Gastrocnemius medialis (tissue), 4 donors: ENCODE data around the gene GDF9. TPM values are rescaled to one million over a fixed set of nuclear protein-coding genes. Genes with fewer than 3 reads are reported as not detected.

Experiments used
- ATAC-seq, 2 donors: fragments of 150-250 bp; one replicate each; pipeline ENCODE4 v1.9.1; 2016
- DNase-seq, 2 donors: peaks; one replicate each; pipeline ENCODE4 v3.0.0-alpha.2; 2019
- H3K27ac ChIP-seq, 4 donors: fragments of 200-600 bp; sonication (generic); 1 replicate in 1 of 4; 2 replicates in 3 of 4; pipeline ENCODE4 v1.5.1; 2016 to 2018; ENCODE audit warnings: mild to moderate bottlenecking in 2 of 4, moderate library complexity in 1 of 4
- H3K27me3 ChIP-seq, 3 donors: fragments of 200-600 bp; sonication (generic) in 2 of 3; 1 replicate in 1 of 3; 2 replicates in 2 of 3; pipeline versions ENCODE4 v1.5.1 to v1.6.0; 2016 to 2019; ENCODE audit warnings: mild to moderate bottlenecking in 1 of 3, moderate library complexity in 1 of 3
- H3K36me3 ChIP-seq, 2 donors: fragments of 200-600 bp; sonication (generic) in 1 of 2; one replicate each; pipeline ENCODE4 v1.5.1; 2017 to 2018
- H3K4me1 ChIP-seq, 2 donors: fragments of 200-600 bp; sonication (generic) in 1 of 2; one replicate each; pipeline ENCODE4 v1.5.1; 2016 to 2017; ENCODE audit warnings: mild to moderate bottlenecking in 2 of 2
- H3K4me3 ChIP-seq, 4 donors: fragments of 200-600 bp; sonication (generic) in 3 of 4; 1 replicate in 1 of 4; 2 replicates in 3 of 4; pipeline ENCODE4 v1.5.1; 2016 to 2019; ENCODE audit warnings: mild to moderate bottlenecking in 2 of 4
- H3K9me3 ChIP-seq, 3 donors: fragments of 200-600 bp; sonication (generic) in 2 of 3; 1 replicate in 1 of 3; 2 replicates in 2 of 3; pipeline ENCODE4 v1.5.1; 2016 to 2019
- POLR2A ChIP-seq, 2 donors: fragments of 450-650 bp; IDR thresholded peaks; one replicate each; pipeline ENCODE4 v1.6.1; 2017; ENCODE audit warnings: antibody characterized with exemption in 2 of 2, mild to moderate bottlenecking in 2 of 2, moderate library complexity in 2 of 2
- in situ Hi-C, 4 donors: fragments of 200-750 bp; cut with MboI; loops; one replicate each; pipeline versions ENCODE4 v1.15.0 to v1.8.0; 2017; ENCODE audit warnings: low sequenced_read_pairs in 4 of 4
- intact Hi-C: fragments of 100-400 bp; cut with DNase I; formaldehyde crosslinking; loops from one replicate; pipeline ENCODE4 v1.15.1; 2023; ENCODE audit warnings: low total_unique reads
- total RNA-seq, 4 donors: library from RNA; depleted of rRNA; stranded (reverse); fragments of >200 nt; gene quantifications; one replicate each; pipeline versions ENCODE4 v1.1.0 to v1.2.3, GENCODE V29; 2016
- TF ChIP-seq, protein P1 (sequence below), 5 experiments: fragments of 450-650 bp in 3 of 5; fragments of 200-600 bp in 2 of 5; sonication (generic) in 2 of 5; IDR thresholded peaks in 4 of 5; conservative IDR thresholded peaks in 1 of 5; 1 replicate in 4 of 5; 2 replicates in 1 of 5; pipeline ENCODE4 v1.5.1; 2016 to 2019; ENCODE audit warnings: antibody characterized with exemption in 5 of 5, mild to moderate bottlenecking in 3 of 5, moderate library complexity in 3 of 5

Gene GDF9
- total RNA-seq, 4 donors from 2014 or later, result 0.13 to 2.5 (median 0.46) TPM; not detected in 1

DNA sequence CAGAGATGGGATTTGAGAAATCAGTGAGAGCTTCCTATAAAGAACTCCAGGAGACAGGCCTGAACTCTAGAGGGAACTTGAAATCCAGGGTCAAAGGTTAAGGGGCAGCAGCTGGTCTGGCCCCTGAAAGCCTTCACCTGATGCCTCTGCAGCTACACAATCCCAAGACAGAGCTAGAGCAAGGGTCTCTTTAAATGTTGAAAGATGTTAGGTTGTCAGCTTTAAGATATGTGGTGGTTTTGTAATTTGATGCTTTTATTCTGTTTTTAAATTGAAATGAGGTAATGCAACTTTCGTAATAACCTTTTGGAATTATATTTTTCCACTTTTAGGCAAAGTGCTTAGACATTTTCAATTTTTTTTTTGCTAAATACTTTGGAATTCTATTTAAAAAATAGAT is 50.8 kb downstream of the GDF9 start:
- no peak for DNase-seq
- H3K27me3 ChIP-seq, result peaks cover 27 to 38% (median 33%) of the 10 kb centered on the region in 3 donors
- no peak for ATAC-seq
- peaks cover 0 to 12% of the 10 kb centered on the region in 2 donors for H3K4me1 ChIP-seq
- intact Hi-C loops, result no loop called here
- H3K4me3 ChIP-seq, result no peak overlapping the region
- TF ChIP-seq, protein P1, sequence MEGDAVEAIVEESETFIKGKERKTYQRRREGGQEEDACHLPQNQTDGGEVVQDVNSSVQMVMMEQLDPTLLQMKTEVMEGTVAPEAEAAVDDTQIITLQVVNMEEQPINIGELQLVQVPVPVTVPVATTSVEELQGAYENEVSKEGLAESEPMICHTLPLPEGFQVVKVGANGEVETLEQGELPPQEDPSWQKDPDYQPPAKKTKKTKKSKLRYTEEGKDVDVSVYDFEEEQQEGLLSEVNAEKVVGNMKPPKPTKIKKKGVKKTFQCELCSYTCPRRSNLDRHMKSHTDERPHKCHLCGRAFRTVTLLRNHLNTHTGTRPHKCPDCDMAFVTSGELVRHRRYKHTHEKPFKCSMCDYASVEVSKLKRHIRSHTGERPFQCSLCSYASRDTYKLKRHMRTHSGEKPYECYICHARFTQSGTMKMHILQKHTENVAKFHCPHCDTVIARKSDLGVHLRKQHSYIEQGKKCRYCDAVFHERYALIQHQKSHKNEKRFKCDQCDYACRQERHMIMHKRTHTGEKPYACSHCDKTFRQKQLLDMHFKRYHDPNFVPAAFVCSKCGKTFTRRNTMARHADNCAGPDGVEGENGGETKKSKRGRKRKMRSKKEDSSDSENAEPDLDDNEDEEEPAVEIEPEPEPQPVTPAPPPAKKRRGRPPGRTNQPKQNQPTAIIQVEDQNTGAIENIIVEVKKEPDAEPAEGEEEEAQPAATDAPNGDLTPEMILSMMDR (IDR thresholded peaks at IDR 0.05 in 4 of 5, conservative IDR thresholded peaks at IDR 0.05 in 1 of 5), result no peak
- no peak for TF ChIP-seq POLR2A (IDR thresholded peaks at IDR 0.05)
- no peaks in the 10 kb centered on the region for H3K36me3 ChIP-seq
- no peaks in the 10 kb centered on the region for H3K9me3 ChIP-seq
- no peak overlapping the region for H3K27ac ChIP-seq
- in situ Hi-C loops, result loop anchor here in 2 of 4 donors (25.0 kb wide), 1 partner anchor 278 kb away; the partner anchor contains the start of gene IL5 (in 2 of the 2)

DNA sequence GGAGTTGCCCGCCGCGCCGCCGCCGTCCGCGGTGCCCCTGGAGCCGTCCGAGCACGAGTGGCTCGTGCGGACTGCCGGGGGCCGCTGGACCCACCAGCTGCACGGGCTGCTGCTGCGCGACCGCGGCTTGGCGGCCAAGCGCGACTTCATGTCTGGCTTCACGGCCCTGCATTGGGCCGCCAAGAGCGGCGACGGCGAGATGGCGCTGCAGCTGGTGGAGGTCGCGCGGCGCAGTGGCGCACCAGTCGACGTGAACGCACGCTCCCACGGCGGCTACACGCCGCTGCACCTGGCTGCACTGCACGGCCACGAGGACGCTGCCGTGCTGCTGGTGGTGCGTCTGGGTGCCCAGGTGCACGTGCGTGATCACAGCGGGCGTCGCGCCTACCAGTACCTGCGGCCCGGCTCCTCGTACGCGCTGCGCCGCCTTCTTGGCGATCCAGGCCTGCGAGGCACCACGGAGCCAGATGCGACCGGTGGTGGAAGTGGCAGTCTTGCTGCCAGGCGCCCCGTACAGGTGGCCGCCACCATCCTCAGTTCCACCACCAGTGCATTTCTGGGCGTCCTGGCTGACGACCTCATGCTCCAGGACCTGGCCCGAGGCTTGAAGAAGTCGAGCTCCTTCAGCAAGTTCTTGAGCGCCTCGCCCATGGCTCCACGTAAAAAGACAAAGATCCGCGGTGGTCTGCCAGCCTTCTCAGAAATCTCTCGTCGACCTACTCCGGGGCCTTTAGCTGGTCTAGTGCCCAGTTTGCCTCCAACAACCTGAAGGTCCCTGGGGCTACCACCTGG is 51.6 kb downstream of the GDF9 start:
- in situ Hi-C loops, result loop anchor here in 2 of 4 donors (25.0 kb wide), 1 partner anchor 277 kb away; the partner anchor contains the start of gene IL5 (in 2 of the 2)

DNA sequence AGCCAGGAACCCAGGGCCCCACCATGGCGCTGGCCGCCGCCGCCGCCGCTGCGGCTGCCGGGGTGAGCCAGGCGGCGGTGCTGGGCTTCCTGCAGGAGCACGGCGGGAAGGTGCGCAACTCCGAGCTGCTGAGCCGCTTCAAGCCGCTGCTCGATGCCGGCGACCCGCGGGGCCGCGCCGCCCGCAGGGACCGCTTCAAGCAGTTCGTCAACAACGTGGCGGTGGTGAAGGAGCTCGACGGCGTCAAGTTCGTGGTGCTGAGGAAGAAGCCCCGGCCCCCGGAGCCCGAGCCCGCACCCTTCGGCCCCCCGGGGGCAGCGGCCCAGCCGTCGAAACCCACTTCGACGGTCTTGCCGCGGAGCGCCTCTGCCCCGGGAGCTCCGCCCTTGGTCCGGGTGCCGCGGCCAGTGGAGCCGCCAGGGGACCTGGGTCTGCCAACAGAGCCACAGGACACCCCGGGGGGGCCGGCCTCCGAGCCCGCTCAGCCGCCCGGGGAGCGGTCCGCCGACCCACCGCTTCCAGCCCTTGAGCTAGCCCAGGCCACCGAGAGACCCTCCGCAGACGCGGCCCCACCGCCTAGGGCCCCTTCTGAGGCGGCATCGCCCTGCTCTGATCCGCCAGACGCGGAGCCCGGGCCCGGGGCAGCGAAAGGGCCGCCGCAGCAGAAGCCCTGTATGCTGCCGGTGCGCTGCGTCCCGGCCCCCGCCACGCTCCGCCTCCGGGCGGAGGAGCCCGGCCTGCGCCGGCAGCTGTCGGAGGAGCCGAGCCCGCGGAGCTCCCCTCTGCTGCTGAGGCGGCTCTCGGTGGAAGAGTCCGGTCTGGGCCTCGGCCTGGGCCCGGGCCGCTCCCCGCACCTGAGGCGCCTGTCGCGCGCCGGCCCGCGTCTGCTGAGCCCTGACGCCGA is 52.4 kb downstream of the GDF9 start:
- Histone ChIP-seq H3K4me3 (peak overlapping the region; percentile 33 to 57 (median 40)), H3K27ac (no peak overlapping the region), H3K36me3 (no peaks in the 10 kb centered on the region), H3K4me1 (peaks cover 0 to 10% of the 10 kb centered on the region in 2 donors), H3K27me3 (peaks cover 29 to 43% (median 38%) of the 10 kb centered on the region in 3 donors), H3K9me3 (no peaks in the 10 kb centered on the region)
- DNase-seq (no peak), ATAC-seq (peak in 1 of 2 donors; percentile 36)
- in situ Hi-C loops, result loop anchor here in 2 of 4 donors (25.0 kb wide), 1 partner anchor 277 kb away; the partner anchor contains the start of gene IL5 (in 2 of the 2)
- TF ChIP-seq, protein P1 (IDR thresholded peaks at IDR 0.05 in 4 of 5, conservative IDR thresholded peaks at IDR 0.05 in 1 of 5), result no peak
- TF ChIP-seq POLR2A (IDR thresholded peaks at IDR 0.05), result no peak
- intact Hi-C loops, result no loop called here

More for the DNA sequence above, 51.6 kb downstream of the GDF9 start:
- Histone ChIP-seq H3K36me3 (no peaks in the 10 kb centered on the region), H3K27ac (no peak overlapping the region), H3K4me3 (peak overlapping the region in 1 of 4 donors; percentile 45), H3K27me3 (peaks cover 29 to 43% (median 34%) of the 10 kb centered on the region in 3 donors), H3K4me1 (peaks cover 0 to 10% of the 10 kb centered on the region in 2 donors), H3K9me3 (no peaks in the 10 kb centered on the region)
- no peak for TF ChIP-seq POLR2A (IDR thresholded peaks at IDR 0.05)
- TF ChIP-seq, protein P1 (IDR thresholded peaks at IDR 0.05 in 4 of 5, conservative IDR thresholded peaks at IDR 0.05 in 1 of 5), result no peak
- no peak for DNase-seq
- intact Hi-C loops, result no loop called here
- no peak for ATAC-seq

DNA sequence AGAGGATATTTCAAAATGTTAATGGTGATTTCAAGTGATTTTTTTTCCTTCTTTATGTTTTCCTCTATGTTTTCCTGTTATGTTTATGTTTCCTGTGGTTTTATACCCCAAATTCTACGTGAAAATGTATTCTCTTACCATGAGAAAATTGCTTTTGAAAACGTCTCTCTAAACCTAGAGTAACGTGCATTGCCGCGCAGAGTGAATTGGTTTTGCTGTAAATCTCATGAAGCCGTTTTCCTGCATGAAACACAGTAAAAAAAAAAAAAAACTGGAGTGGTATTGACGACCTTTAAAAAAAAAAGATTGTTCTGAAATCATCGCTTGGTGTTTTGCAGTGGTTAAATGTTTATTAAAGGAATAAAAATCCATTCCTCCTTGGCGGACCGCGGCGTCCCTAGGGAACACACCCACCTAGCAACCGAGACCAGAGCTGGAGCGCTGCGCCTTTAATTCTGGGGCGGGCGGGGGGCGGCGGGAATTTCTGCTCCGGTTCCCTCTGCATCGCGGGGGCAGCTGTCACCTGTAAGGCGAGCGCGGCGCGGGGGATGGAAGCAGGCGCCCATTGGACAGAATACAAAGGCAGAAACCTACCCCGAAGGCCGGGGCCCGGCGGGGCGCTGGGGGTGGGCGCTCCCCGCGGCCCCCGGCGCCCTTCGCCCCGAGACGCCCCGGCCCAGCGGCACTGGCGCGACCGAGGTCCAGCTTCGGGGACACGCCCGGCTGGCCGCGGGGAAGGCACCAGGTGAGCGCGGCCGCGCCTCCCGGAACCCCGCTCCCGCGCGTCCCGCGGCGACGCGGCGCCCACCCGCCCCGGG is 53.3 kb downstream of the GDF9 start, which contains the start of gene SOWAHA:
Gene SOWAHA (plus strand): TSS at position 522 of the 818 bp plus-strand sequence. CDS start 320 bp downstream, outside the sequence.
- Histone ChIP-seq H3K36me3 (no peaks in the 10 kb centered on the region), H3K4me3 (peak within 1 kb of the TSS; percentile 33 to 57 (median 40)), H3K27me3 (peaks cover 29 to 43% (median 38%) of the 10 kb centered on the region in 3 donors), H3K9me3 (no peaks in the 10 kb centered on the region), H3K4me1 (peaks cover 0 to 10% of the 10 kb centered on the region in 2 donors), H3K27ac (no peak within 1 kb of the TSS)
- in situ Hi-C loops, result loop anchor here in 2 of 4 donors (25.0 kb wide), 1 partner anchor 276 kb away; the partner anchor contains the start of gene IL5 (in 2 of the 2)
- ATAC-seq, result no peak
- no peak for DNase-seq
- TF ChIP-seq, protein P1 (IDR thresholded peaks at IDR 0.05 in 4 of 5, conservative IDR thresholded peaks at IDR 0.05 in 1 of 5), result no peak
- TF ChIP-seq POLR2A (IDR thresholded peaks at IDR 0.05), result no peak
- intact Hi-C loops, result no loop called here
